Activated T-cell treated with anti-CD3 and anti-CD28 coated beads, Interleukin-2, amount 50 U/mL, for 1 hour (primary cell): Measurements from ENCODE around the gene PLXNB2.
"Not testable (repeated sequence)": the region's sequence is repeated elsewhere in the genome, so short reads cannot be mapped to it uniquely, and the experiment has no call there.

ENCODE experiments used
- DNase-seq: peaks from one replicate; pipeline ENCODE4 v3.0.0-alpha.2; 2020

Gene PLXNB2, protein sequence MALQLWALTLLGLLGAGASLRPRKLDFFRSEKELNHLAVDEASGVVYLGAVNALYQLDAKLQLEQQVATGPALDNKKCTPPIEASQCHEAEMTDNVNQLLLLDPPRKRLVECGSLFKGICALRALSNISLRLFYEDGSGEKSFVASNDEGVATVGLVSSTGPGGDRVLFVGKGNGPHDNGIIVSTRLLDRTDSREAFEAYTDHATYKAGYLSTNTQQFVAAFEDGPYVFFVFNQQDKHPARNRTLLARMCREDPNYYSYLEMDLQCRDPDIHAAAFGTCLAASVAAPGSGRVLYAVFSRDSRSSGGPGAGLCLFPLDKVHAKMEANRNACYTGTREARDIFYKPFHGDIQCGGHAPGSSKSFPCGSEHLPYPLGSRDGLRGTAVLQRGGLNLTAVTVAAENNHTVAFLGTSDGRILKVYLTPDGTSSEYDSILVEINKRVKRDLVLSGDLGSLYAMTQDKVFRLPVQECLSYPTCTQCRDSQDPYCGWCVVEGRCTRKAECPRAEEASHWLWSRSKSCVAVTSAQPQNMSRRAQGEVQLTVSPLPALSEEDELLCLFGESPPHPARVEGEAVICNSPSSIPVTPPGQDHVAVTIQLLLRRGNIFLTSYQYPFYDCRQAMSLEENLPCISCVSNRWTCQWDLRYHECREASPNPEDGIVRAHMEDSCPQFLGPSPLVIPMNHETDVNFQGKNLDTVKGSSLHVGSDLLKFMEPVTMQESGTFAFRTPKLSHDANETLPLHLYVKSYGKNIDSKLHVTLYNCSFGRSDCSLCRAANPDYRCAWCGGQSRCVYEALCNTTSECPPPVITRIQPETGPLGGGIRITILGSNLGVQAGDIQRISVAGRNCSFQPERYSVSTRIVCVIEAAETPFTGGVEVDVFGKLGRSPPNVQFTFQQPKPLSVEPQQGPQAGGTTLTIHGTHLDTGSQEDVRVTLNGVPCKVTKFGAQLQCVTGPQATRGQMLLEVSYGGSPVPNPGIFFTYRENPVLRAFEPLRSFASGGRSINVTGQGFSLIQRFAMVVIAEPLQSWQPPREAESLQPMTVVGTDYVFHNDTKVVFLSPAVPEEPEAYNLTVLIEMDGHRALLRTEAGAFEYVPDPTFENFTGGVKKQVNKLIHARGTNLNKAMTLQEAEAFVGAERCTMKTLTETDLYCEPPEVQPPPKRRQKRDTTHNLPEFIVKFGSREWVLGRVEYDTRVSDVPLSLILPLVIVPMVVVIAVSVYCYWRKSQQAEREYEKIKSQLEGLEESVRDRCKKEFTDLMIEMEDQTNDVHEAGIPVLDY (N-terminal part only)

GRCh38 chr22:50306753-50307749 is at the start of gene PLXNB2:
PLXNB2 (minus strand) TSS chr22:50307646; CDS start chr22:50290584, 17,062 bp downstream.
- peak; percentile 53 for DNase-seq

- DNase-seq = no peak
Observed at GRCh38 chr22:50357222-50357621, 49.8 kb upstream of the PLXNB2 start.

- no peak for DNase-seq
Observed at GRCh38 chr22:50356186-50356585, 48.7 kb upstream of the PLXNB2 start.

- no peak for DNase-seq
Observed at GRCh38 chr22:50348058-50348457, 40.6 kb upstream of the PLXNB2 start.

- no peak for DNase-seq
Observed at GRCh38 chr22:50347157-50347556, 39.7 kb upstream of the PLXNB2 start.

GRCh38 chr22:50346470-50346869 is 39.0 kb upstream of the PLXNB2 start:
- DNase-seq = no peak

DNA sequence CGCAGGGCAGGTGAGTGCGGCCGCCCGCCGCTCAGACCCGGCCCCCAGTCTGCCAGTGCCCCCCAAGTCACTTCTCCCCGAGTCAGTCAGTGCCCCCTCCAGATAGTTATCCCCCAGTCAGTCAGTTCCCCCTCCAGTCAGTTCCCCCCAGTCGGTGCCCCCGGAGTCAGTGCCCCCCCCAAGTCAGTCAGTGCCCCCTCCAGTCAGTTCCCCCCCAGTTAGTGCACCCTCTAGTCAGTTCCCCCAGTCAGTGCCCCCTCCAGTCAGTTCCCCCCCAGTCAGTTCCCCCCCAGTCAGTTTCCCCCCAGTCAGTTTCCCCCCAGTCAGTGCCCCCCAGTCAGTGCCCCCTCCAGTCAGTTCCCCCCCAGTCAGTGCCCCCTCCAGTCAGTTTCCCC is 36.1 kb upstream of the PLXNB2 start:
- DNase-seq = no peak

DNA sequence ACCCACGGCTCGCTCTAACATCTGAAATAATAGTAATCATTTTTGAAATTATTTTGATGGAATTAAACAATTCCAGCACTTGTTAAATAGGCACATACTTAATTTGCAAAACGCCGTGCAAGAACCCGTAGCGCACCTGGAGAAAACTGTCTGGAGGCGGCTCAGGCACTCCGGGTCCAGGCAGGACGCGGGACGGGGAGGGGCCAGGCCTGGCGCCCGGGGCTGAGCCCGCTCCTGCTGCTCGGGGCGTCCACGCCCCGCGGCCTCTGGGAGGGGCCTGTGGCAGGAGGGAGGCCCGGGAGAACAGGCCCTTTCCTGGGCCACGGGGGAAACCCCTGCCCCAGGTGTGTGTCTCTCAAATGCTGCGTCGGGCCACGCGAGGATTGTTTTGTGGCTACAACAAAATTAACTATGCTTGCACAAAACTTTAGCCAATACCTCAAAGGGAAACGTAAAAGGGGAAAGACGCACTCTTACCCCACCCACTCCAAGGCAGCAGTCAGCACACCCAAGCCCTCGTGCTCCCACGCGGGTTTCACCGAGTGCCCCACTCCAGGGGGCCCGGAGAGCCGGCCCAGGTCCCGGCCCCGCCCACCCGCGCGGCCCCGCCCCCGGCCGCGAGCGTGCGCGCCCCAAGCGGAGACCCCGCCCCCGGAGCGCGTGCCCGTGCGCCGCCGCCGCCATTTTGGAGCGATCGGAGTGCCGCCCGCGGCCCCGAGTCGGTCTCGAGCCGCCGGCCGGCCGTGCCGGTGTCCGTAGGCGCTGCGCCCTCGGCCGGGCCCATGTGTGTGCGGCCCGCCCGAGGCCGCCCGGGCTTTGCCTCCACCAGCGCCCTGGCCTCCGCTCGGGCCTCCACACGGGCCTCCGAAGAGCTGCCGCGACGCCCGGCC is 35.5 kb upstream of the PLXNB2 start, which contains the start of gene PPP6R2:
Gene PPP6R2, plus strand, starts transcription at position 677 of the 890 bp plus-strand sequence. CDS start 50,582 bp downstream, outside the sequence.
- peak; percentile 96 for DNase-seq

DNA sequence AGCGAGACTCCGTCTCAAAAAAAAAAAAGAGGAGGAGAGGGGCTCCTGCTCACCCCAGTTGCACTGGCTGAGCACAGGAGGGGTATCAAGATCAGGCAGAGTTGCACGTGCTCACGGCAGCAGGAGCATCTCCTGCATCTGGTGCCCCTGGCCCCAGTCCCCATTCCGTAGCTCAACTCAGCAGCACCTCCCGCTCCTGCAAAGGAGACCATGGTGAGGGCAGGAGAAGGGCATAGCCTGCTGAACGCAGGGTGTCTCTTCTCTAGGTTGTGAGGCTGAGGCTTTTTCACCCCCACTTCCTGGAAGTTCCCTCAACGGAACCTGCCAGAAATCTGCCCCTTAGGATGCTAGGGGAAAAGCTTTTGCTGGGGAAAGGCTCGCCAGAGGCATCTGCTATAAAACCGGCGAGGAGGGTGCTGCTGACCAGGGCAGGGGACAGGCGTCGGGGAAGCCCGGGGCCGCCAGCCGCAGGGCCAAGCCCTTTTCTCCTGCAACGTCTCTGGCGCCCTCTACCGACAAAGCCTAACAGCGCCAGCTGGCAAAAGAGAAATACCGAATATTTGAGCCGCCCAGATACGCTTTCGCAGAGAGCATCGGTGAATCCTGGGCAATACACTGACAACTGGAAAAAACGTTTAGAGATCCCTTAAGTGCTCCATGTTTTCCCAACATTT is 34.7 kb upstream of the PLXNB2 start:
- peak; percentile 86 for DNase-seq

DNA sequence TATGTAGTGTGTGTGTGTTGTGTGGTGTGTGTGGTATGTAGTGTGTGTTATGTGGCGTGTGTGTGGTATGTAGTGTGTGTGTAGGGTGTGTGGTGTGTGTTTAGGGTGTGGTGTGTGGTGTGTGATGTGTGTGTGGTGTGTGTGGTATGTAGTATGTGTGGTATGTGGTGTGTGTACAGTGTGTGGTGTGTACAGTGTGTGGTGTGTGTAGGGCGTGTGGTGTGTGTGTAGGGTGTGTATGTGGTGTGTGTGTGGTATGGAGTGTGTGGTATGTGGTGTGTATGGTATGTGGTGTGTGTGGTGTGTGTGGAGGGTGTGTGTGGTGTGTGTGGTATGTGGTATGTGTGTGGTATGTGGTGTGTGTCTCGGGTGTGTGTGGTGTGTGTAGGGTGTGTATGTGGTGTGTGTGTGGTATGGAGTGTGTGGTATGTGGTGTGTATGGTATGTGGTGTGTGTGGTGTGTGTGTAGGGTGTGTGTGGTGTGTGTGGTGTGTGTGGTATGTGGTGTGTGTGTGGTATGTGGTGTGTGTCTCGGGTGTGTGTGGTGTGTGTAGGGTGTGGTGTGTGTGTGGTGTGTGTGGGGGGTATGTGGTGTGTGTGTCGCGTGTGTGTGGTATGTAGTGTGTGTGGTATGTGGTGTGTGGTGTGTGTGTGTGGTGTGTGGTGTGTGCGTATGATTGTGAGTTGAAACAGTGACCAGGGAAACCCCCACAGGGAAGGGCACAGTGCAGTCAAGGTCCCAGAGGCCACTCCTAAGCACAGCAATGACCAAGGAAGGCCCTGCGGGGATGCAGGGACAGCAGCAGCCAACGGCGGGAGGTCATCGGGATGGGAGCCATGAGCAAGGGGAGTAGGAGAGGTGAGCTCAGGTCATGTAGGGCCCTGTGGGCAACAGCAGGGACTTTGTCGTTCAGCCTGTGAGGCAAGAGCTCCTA is 32.8 kb upstream of the PLXNB2 start:
- DNase-seq = no peak

GRCh38 chr22:50338860-50339462 is 31.5 kb upstream of the PLXNB2 start:
- no peak for DNase-seq

GRCh38 chr22:50338042-50338573 is 30.7 kb upstream of the PLXNB2 start:
- DNase-seq = no peak

DNA sequence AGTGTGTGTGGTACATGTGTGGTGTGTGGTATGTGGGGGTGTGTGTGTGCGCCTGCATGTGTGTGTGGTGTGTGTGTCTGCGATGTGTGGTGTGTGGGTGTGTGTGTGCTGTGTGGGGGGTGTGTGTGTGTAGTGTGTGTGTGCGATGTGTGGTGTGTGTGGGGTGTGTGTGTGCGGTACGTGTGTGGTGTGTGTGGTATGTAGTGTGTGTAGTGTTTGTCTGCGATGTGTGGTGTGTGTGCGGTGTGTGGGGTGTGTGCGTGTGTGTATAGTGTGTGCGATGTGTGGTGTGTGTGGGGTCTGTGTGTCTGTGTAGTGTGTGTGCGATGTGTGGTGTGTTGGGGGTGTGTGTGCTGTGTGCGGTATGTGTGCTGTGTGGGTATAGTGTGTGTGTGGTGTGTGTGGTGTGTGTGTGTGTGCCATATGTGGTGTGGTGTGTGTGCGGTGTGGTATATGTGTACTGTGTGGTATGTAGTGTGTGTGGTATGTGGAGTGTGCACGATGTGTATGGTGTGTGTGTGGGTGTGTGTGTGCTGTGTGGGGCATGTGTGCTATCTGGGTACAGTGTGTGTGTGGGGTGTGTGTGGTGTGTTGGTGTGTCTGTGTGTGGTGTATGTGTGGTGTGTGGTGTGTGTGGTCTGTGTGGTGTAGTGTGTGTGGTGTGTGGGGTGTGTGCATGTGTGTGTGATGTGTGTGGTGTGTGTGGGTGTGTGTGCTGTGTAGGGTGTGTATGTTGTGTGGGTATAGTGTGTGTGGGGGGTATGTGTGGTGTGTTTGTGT is 30.0 kb upstream of the PLXNB2 start:
- DNase-seq = no peak

DNA sequence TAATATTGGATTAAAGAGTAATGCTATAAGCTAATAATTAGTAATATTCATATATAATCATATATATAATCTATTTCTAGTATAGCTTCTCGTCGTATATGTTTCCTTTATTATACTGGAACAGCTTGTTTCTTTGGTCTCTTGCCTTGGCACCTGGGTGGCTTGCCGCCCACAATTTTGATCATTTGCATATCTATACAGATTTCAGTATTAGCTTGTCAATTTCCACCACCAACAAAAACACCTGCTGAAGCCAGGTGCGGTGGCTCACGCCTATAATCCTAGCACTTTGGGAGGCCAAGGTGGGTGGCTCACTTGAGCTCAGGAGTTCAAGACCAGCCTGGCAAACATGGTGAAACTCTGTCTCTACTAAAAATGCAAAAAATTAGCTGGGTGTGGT is 27.0 kb upstream of the PLXNB2 start:
- DNase-seq = not testable (repeated sequence)

GRCh38 chr22:50329236-50329635 is 21.8 kb upstream of the PLXNB2 start:
- no peak for DNase-seq

- DNase-seq = no peak
Observed at GRCh38 chr22:50327711-50328019, 20.2 kb upstream of the PLXNB2 start.

DNA sequence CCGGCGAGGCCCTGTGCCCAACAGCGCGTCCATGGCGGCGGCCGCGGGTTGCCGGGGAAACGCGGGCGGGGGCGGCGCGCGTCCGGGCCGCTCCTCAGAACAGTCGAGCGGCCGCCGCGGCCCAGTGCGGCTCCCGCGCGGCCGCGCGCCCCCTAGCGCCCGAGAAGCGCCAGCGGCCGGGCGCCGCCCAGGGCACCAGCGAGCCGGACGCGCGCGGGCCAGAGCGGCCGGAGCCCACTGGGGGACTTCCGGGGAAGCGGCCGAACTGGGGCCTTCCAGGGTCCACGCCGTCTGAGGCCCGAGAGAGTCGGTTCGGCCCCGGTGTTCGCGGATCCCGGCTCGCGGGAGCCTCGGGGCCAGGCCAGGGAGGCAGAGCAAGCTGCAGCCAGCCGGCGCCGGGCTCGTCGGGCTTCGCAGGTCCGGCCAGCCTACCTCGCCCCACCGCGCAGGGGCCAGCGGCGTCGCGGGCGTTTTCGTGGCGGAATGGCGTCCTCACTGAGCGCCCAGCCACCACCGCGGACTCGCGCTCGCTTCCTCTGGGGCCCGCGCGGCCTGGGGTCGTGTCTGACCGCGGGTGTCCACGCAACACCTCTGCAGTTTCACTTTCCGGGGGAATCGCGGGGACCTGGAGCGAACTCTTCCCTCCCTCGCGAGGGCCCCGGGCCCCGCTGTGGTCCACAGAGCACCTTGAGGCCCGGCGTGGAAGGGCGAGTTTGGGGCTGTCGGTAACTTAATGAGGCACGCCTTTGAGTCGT is 19.7 kb upstream of the PLXNB2 start, which contains the start of gene DENND6B:
Gene DENND6B, minus strand, starts transcription at position 57 of the 755 bp plus-strand sequence. Its CDS starts 24 bp downstream, at position 33.
- DNase-seq = peak; percentile 76
